T-helper 2 cell treated with Interferon-gamma antibody and Interleukin-4, amounts not matched to agents 100 ng/mL and 5 ng/mL, for 36 hours (primary cell): Measurements from ENCODE around the gene SLC44A1. TPM values are rescaled to one million over a fixed set of nuclear protein-coding genes. Genes with fewer than 3 reads are reported as not detected.

ENCODE experiments used
- intact Hi-C: fragments of 100-400 bp; cut with micrococcal nuclease; formaldehyde crosslinking; loops from one replicate; pipeline ENCODE4 v1.15.1; 2023
- total RNA-seq: library from RNA; stranded (reverse); gene quantifications from 2 replicates; pipeline ENCODE4 v1.2.3, GENCODE V29; 2022

SLC44A1 gene
- total RNA-seq, 1 donor from 2014 or later, result 4.2 TPM

DNA sequence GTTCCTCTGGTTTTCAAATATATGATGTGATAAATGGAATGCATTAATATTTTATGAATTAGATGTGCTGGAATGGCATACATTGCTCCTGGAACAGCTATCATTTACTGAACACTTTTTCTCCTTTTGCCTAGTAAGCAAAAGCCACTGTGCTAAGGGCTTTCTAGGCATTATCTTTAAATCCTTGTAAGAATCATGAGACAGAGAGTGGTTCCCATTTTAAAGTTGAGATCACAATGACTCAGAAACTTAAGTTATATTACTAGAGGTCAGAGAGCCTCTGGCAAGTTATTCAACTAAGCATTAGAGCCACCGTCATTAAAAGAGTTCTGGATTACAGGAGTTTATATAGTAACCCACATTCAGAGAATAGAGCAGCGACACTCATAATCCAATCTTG is 176.7 kb downstream of the SLC44A1 start:
- intact Hi-C loops, result loop anchor here (10.0 kb wide), 1 partner anchor 54 kb away; no protein-coding TSS in a partner anchor

DNA sequence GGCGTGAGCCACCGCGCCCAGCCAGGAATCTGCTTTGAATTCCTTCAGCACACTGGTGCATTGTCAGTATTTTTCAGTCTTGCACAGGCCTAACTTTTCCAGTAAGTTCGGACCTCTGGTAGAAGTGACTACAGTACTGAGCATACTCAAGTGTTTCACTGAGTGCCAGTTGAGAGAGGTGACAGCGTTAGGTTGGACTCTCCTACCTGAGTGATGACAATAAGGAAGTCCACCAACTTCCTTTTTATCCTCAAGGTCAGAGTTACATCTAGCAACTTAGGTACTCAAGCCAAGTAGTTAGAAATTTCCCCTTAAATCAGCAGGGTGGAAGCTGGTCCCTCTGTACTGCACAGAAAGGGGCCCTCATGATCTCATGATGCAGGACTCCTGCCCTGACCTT is 177.4 kb downstream of the SLC44A1 start:
- intact Hi-C loops, result loop anchor here (10.0 kb wide), 1 partner anchor 53 kb away; no protein-coding TSS in a partner anchor

DNA sequence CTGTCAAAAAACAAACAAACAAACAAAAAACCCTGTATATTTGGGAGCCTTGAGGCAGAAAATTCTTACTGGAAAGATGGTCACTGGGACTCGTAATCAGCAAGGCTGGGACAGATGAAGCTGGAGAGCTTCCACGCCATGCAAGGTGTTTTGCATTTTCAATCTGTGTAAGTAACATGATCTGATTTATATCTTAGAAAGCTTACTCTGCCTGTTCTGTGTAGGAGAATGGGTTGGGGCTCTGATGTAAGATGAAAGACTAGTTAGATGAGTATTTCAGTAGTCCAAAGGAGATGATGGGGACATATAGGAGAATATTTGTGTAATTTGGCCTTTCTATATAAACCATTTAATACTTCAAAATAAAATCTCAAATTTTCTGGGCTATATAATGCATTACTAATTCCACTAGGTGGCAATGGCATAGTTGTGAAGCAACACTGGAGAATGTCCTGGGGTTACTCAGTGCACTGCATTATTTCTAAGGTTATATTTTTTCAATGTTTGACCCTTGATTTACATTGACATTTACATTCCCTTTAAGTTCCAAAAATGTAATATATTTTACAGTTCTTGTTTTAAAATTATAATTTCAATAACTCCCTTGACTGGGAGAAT is 181.5 kb downstream of the SLC44A1 start:
- intact Hi-C loops, result loop anchor here (5.0 to 10.0 kb wide), 2 partner anchors 49 to 291 kb away; no protein-coding TSS in a partner anchor

DNA sequence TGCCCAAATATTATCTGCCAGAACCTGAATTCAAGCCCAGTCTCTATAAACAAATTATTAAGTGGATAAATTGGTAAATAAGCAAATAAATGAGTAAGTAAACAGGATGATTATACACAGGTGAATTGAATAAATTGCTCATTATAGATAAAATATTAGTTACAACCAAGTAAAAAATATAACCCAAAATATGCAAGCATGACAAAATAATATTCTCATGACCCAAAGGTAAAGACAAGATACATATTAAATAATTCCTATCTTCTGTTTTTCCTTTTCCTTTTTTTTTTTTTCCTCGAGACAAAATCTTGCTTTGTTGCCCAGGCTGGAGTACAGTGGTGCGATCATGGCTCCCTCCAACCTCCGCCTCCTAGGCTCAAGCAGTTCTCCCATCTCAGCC is 182.2 kb downstream of the SLC44A1 start:
- intact Hi-C loops, result loop anchor here (5.0 to 10.0 kb wide), 2 partner anchors 48 to 291 kb away; no protein-coding TSS in a partner anchor

DNA sequence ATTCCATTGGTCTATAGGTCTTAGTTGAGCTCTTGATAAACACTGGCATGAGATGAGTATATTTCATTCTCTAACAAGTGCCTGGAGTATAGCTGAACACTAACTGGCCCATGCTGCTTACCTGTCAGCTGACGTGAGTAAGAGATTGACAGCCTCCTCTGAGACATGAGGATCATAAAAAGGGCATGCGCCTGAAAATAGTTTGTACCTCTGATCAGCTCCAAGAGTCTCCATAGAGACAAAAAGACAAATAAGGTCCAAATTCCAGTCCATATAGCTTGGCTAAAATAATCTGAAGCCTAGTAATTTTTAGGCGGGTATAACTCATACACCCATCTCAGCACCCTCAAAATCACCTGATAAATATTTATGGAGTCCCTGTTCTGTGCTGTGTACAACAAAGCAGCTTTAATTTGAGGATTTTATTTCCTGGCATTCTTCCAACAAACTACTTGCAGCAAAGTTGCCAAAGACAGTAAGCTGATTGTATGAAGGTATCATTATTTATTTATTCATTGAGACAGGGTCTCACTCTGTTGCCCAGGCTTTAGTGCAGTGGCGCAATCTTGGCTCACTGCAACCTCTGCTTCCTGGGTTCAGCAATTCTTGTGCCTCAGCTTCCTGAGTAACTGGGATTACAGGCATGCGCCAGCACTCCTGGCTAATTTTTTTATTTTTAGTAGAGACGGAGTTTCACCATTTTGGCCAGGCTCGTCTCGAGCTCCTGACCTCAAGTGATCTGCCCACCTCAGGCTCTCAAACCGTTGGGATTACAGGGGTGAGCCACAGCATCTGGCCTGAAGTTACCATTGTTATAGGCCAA is 187.2 kb downstream of the SLC44A1 start:
- intact Hi-C loops, result no loop called here

DNA sequence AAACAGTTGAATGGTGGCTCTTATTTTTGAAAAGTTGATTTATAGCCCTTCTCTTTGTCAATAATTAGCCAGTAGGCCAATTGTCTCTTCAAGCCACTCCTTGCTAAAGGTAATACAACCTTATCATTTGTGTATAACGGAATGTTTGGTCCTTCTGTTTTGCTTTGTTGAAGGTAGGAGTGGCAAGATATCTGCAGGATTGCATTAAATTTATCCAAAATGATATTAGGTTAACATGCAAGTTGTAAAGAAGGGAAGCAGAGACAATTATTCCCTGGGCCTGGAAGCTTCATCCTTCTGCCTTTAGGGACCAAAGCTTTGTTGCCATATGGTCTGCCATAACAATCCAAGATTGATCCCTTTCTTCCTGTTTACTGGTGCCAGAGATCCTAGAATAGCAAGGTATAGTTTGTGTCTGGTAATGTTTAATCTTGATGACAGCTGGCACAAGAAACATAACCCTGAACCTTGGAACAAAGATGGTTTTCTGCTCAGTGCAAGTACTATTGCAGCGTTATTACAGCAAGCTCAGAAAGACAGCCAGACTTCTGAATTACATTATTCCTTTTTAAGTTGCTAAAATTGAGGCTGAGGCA is 187.9 kb downstream of the SLC44A1 start:
- intact Hi-C loops, result no loop called here

DNA sequence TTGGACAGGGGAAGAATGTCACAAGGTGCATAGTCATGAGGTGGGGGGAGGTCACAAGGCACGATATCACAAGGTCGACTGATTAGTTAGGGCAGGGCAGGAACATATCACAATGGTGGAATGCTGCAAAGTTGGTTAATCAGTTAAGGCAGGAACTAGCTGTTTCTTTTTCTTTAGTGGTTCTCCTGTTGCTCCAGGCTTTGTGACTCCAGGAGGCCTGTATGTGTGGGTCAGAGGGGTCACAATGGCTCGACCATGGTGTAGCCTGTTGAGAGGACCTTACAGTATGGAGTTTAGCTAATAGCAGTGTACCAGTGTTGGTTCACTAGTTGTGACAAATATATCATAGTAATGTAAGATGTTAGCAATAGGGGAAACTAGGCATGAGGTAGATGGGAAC is 191.0 kb downstream of the SLC44A1 start:
- intact Hi-C loops, result no loop called here

DNA sequence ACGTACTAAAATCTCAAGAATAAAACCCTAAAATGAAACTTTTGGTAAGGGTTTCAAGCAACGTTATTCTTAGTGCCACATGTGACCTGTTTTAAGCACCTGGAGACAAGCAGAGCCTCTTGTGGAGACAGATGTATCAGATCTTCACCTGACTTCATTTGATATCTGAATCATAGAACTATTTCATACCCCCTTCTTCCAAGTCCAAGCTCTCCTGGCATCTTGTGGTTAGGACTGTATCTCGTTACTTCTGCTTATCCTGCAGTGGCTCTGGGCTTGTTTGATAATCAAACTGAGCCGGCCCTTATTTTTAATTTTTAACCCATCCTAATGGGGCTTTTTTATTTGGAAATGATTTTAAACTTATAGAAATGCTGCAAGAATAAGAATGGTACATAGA is 192.3 kb downstream of the SLC44A1 start:
- intact Hi-C loops, result no loop called here

DNA sequence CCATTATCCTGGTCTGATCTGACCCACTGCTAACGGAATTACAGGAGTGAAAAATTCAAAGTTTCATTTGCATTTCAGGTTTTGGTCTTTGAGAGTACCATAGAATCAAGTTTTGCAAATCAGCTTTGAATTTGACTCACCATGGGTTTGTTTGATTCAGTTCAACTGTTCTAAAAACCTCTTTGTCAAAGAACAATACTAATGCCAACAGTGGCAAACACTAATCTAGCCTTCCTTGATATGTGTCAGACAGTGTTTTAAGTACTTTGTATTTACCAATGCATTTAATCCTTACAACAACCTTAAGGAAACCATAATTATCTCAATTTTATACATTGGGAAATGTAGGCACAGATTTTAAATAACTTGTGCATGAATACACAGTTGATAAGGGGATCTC is 193.3 kb downstream of the SLC44A1 start:
- intact Hi-C loops, result no loop called here

DNA sequence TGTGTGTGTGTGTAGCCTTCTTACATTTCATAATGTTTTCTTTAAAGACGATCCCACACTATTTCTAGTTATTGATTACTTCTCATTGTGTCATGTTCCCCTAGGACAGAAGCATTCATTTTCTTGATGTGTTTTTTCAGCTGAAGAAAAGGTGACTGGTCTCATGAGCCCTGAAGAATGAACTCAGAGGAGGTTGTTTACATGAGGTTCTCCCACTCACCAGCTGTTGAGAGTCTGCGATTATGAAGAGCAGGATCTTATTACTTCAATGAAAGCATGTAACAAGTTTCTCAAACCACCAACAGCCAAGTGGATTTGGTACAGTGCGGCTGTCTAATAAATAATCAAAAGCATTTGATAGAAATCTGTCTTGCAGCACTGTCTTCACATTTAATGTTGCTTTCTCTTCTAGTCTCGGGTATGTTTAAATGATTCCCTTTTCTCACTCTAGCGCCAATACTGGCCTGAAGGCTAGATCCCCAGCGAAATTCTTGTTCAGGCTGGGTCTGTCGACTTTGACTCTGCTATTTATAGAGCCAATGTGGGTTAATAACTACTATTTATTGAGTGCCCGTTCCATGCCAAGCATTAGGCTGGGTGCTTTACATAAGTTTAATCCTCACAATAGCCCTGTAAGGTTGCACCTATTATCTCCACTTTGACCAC is 193.8 kb downstream of the SLC44A1 start:
- intact Hi-C loops, result no loop called here

DNA sequence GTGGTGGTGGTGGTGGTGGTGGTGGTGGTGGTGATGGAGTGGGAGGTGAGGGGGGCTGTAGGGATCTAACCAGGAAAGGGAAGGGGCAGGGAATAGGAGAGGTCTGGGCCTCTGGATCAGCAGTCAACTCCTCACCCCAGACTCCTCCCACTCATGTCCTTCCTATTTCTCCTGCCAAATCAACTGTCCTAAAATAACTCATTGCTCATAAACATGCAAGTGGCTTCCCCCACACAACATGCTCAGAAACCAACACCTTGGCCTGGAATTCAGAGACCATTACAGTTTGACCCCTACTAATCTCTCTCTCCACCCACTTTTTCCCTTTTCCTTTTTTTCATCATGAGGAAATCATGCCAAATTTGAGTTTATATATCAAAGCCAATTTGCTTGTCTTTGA is 195.0 kb downstream of the SLC44A1 start:
- intact Hi-C loops, result no loop called here

DNA sequence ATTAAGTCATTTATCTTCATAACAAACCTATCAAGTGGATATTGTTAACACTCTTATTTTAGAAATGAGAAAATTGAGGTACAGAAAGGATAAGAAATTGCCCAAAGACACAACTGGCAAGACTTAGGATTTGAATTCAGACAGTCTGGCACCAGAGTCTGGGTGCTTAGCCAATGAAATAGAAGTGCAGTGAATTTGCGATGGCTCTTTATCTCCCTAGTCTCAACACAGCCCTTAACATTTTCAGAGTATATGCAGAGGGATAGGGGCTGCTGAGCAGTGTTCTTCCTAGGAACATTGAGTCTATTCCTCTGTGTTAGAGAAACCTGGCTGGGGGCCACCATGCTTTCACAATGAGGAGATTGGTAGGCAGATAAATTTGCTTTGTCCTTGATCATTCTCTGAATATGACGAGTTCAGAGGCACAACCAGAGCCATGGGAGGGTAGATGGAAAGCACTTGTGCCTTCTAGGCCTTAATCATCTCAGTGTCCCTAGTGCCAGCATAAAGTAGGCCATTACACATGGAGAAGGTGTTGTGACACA is 197.2 kb downstream of the SLC44A1 start:
- intact Hi-C loops, result no loop called here

DNA sequence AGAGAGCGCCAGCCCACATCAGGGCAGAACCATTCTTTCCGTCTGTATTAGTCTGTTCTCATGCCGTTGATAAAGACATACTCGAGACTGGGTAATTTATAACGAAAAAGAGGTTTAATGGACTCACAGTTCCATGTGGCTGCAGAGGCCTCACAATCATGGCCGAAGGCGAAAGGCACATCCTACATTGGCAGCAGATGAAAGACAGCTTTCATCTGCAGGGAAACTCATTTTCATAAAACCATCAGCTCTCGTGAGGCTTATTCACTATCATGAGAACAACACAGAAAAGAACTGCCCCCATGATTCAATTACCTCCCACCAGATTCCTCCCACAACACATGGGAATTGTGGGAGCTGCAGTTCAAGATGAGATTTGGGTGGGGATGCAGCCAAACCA is 198.7 kb downstream of the SLC44A1 start:
- intact Hi-C loops, result no loop called here

DNA sequence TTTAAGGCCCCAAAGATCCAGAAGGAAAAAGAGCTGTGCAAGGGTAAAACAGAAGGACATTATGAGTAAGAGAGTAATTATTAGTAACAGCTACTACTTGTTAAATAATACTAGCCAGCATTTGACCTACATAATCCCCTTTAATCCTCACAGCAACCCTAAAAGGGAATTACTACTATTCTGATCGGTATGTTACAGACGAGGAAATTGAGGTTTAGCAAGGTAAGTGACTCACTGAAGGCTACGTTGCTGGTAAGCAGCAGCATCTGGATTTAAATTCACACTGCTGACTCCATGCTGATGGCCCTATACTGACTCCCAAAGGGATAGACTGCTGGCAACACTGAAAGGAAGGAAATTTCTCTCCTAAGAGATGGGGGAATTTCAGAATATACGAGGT is 199.7 kb downstream of the SLC44A1 start:
- intact Hi-C loops, result no loop called here

DNA sequence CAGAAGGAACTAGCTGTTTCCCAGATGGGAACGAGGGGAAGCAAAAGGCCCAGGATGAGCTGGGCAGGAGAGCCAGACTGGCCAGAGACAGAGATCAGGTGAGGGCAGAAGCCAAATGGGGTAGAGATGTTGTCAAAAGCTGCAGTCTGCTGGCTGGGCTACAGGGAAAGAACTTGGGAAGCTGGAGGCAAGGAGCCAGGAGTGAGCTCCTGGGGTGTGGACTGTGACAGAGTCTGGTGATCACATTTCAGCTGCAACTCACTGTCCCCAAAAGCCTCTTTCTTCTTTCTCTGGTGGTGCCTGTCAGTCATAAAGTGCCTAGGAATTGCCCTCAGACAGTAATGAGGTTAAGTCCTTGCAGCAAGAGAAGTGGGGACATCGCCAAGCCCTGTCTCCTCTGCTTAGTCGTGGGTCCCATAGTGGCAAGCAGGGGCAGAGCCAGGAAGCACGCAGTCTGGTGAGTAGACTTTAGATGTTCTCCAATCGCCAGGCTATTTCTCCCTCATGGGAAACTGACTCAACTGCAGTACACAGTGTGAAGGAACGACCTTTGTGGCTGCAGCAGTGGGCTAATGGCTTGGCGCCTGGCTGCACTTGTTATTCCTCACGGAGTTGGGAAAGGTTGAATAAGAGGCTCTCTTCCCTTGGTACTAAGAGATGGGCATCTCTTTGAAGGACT is 200.9 kb downstream of the SLC44A1 start:
- intact Hi-C loops, result loop anchor here (5.0 kb wide), 1 partner anchor 38 kb away; no protein-coding TSS in a partner anchor

DNA sequence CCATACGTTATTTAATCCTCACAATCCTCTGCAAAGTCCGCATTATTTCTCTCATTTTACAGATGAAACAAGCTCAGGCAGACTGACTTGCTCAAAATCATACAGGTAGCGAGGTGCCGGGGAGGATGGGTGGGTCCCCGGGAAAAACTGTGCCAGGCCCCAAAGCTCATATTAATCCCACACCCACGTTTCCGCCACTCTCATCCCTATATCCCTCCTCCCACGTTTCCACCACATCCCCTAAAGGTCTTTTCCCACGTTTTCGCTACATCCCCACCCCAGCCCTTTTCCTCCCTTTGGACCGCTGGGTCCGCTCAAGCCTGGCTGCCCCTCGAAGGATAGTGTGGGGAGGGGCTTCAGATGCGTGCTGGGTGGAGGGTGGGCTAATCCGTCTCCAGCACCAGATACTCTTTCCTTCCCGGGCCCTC is 202.9 kb downstream of the SLC44A1 start:
- intact Hi-C loops, result loop anchor here (1.0 to 5.0 kb wide), 2 partner anchors 40 to 247 kb away; partner anchors contain the start of gene TMEM38B

DNA sequence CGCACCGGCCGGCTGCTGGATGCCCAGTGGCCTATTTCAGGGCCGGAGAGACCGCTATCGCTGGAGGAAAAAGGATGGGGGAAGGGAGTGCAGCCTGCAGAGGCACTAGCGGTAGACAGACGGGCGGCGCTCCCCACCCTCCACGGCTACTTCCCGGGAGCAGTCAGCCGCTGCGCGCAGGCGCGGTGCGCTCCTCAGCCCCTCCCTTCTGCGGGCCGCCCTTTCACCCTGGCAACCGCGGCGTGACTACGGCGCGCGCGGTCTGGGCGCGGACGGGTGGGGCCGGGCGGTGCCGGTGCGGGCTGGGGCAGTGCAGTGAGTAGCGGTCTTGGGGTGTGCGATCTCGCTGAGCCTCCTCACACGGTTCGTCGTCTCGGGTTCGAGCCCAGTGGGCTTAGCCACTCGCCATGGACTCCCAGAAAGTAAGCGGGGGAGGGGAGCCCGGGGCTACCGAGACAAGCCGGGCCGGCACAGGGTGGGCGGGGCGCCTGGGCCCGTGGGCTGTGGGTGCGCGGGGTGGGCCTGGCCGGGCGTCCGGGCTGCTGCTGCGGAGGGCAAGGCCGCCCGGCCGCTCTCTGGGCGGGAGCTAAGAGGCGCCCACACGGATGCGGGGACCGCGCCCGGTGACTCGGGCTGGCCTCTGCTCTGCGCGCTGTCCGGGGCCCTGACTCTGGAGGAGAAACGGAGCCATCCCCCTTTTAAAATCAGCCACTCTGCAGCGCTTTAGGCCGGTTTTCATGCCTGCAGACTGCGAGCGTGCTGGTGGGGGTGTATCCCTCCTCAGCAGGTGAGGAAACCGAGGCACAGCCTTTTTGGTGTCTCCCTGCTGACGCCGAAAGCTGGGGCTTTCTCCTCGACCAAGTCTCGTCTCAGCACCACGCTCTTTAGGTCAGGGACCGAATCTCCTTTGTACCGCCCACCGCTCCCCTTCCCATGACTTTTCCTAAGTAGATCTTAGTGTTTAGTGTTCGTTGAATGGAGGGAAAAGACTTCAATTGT is 203.7 kb downstream of the SLC44A1 start, which contains the start of gene FSD1L:
FSD1L (plus strand) TSS at position 221 of the 999 bp plus-strand sequence; CDS start at position 408, 187 bp downstream.
- intact Hi-C loops, result loop anchor here (1.0 to 5.0 kb wide), 5 partner anchors 41 to 701 kb away; partner anchors contain the start of genes FKTN, NIPSNAP3A, SLC44A1 and TMEM38B

DNA sequence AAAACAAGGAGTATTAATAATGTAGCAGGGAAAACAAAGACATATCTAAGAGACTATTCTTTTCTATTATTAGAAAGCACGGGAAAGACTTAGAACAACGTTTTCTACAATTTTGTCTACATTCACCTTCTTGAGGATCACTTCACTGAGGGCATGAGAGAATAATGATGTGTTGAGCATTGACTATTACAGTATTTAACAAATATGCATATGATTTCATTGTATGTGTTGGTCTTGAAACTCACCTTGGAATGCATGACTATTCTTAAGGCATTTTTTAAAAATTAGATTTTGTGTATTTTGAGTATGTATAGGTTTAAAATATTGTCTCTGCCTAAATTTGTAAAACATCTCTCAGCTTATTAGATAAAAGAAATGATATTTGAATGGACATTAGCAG is 204.6 kb downstream of the SLC44A1 start:
- intact Hi-C loops, result loop anchor here (2.0 to 5.0 kb wide), 2 partner anchors 42 to 110 kb away; partner anchors contain the start of gene FKTN

DNA sequence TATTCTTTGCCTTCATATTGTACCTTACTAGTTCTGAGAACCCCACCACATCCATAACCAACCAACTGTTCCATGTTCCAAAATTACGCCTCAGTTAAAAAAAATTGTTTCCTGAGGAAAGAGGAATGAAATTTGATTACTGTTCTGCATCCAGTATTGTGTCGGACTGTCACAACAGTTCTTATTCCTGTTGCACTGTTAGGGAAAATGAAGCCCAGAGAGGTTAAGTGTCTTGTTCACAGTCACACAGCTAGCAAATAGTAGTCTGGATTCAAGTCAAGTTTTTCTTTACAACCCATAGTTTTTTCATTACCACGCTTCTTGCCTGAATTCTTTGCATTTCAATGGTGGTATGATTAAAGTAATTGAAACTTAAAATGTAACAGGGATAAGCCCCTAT is 207.7 kb downstream of the SLC44A1 start:
- intact Hi-C loops, result no loop called here
